HTERT RPE-1 (cell line): ENCODE data around the gene PCCB.
"Not testable (repeated sequence)": the region's sequence is repeated elsewhere in the genome, so short reads cannot be mapped to it uniquely, and the experiment has no call there.

Source experiments
- in situ Hi-C: fragments of 300-500 bp; cut with MboI; formaldehyde crosslinking; loops from 4 replicates; pipeline ENCODE4 v1.14.3; 2020; ENCODE audit warnings: low sequenced_read_pairs

Gene PCCB

DNA sequence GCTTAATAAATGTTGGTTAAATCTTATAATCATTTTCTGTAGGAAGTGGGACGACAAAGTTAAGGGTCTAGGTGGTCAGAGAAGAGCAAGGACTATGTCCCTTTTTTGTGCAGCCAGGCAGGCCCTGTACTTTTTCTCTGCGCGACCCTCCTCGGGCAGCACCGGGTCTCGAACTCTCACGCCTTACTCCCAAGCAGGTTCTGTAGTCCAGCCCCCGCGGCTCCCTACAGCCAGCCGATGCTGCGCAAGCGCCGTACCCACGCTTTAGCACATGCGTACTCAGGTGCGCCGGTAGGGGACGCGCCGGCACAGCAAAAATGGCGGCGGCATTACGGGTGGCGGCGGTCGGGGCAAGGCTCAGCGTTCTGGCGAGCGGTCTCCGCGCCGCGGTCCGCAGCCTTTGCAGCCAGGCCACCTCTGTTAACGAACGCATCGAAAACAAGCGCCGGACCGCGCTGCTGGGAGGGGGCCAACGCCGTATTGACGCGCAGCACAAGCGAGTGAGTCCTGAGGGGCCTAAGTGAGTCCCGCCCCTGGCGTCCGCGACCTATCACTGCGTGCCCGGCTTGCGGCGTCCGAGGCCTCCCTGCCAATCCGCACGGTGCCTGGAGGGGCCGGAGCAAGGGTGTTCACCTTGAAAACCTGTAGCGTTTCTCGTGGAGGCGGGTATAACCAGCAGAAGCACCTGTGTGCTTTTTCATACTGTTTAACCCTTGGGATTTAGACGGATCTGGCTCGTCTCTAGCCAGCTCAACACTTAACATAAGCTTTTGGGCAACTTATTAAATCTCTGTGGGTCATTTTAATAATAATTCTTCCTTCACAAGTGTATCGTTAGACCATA, at the start of gene PCCB:
Gene PCCB, plus strand, starts transcription at position 282 of the 844 bp plus-strand sequence. Its CDS starts 36 bp downstream, at position 318.
- in situ Hi-C loops = no loop called here

- in situ Hi-C loops = no loop called here
Observed at GRCh38 chr3:136207489-136208115, 42.5 kb upstream of the PCCB start.

DNA sequence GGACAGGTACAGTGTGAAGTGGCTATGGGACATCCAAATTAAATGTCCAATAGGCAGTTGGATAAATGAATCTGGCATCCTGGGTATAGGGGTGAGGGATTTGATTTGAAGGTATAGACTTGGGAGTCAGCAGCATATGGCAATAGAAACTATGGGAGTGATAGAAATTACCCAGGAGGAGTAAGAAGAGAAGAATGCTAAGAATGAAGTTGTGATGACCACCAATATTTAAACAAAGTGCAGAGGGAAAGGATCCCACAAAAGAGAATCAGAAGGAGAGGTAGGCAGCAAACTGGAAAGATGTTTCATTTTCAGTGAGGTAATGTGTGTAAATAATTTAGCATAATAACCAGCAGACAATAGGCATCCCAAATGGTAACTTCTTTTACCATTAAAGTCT, 40.2 kb upstream of the PCCB start:
- in situ Hi-C loops = no loop called here

DNA sequence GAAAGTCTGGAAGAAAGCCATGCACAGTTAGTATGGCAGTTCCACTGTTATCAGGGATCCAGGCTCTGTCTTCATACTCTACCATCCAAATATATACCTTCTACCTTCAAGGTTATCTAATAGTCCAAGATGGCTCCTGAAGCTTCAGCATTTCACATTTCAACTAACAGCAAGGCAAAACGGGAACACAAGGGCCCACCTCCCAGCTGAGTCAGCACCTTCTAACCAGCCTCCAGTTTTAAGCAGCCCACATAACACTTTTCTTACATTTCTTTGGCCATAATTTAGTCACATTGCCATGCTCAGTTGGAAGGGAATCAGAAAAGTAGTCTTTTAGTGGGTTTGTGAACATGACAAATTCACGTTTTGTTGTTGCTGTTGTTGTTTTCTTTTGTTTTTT, 38.6 kb upstream of the PCCB start:
- in situ Hi-C loops = no loop called here

GRCh38 chr3:136222746-136223145, 27.4 kb upstream of the PCCB start:
- in situ Hi-C loops = not testable (repeated sequence)

GRCh38 chr3:136232413-136232812, 17.7 kb upstream of the PCCB start:
- in situ Hi-C loops = no loop called here

DNA sequence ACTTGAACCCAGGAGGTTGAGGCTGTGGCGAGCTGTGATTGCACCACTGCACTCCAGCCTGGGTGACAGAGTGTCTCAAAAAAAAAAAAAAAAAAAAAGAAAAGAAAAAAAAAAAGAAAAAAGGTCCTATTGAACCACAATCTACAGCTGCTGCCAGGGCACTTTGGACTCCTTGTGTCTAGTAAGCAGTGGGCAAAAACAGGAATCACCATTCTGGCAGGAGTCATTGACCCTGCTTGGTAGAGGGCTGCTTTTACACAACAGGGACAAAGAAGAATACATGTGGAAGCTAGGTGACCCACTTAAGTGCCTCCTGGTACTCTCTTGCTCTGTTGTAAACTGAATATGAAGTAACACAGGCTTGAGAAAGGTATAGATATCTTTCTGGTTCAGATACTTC, 14.6 kb upstream of the PCCB start:
- in situ Hi-C loops = no loop called here

GRCh38 chr3:136236109-136236508, 14.0 kb upstream of the PCCB start:
- in situ Hi-C loops = no loop called here

DNA sequence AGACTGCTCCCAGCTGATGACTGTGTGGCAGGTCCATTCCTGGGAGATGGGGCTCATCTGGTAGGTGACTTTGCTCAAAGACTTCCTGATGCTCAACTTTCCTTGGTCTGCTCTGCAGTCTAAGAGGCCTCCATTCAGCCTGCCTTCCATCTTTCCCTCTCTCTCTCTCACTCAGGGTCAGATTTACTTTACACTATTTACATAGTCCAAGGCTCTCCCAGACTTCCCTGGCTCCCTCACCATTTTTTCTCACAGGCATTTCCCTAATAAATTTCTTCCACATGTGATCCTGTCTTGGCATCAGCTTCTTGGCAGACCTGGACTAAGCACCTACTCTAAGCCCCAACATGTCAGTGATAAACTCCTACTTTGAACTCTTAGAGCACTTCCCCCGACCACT, 13.0 kb upstream of the PCCB start:
- in situ Hi-C loops = no loop called here

GRCh38 chr3:136237961-136238649, 12.0 kb upstream of the PCCB start:
- in situ Hi-C loops = no loop called here

DNA sequence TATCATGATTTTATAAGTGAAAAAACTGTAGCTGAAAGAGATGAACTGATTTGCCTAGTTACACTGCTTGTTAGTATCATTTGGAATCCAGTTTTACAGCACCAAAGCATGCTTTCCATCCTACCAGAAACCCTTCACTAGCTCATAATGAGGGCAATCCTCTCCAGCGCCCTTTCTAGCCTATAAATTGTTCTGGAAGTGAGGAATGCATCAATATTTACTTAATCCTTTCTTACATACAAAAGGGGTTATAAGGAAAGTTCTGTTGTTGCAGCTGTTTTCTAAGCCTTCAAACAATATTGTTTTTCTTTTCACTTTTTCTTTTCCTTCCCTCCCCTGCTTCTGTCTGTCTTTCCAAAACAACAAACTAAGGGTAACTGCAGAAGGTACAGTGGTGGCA, 11.0 kb upstream of the PCCB start:
- in situ Hi-C loops = no loop called here

- in situ Hi-C loops = no loop called here
Observed at GRCh38 chr3:136245691-136246090, 4.4 kb upstream of the PCCB start.

- in situ Hi-C loops = no loop called here
Observed at GRCh38 chr3:136247436-136247835, 2.7 kb upstream of the PCCB start.

GRCh38 chr3:136247855-136248590, 2.1 kb upstream of the PCCB start:
- in situ Hi-C loops = no loop called here

DNA sequence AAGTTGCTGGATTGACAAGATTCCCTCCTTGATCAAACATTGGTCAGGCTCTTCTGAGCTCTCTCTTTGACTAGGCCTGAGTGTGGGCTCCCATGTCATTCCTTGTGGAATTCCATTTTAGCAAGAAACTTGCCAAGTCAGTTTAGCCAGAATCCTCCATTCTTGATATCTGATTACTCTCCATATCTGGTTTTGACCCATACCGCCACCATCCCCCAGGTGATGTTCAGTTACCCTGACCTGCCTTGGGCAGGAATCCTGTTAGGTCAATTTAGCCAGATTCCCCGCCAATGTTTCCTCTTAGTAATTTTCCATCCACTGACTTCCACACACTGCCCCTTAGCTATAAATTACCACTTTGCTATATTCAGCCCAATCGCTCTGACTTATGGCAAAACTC, 1.0 kb upstream of the PCCB start:
- in situ Hi-C loops = no loop called here

- in situ Hi-C loops = no loop called here
Observed at GRCh38 chr3:136249593-136249992, 547 bp upstream of the PCCB start.

- in situ Hi-C loops = no loop called here
Observed at GRCh38 chr3:136250903-136251460, 842 bp downstream of the PCCB start.

GRCh38 chr3:136251511-136251910, 1.4 kb downstream of the PCCB start:
- in situ Hi-C loops = no loop called here

- in situ Hi-C loops = no loop called here
Observed at GRCh38 chr3:136255672-136256406, 5.7 kb downstream of the PCCB start.

- in situ Hi-C loops = no loop called here
Observed at GRCh38 chr3:136258199-136258598, 8.1 kb downstream of the PCCB start.
